Trophoblast cell (in vitro differentiated cells and primary cell): ENCODE results near the gene YJEFN3.

Source experiments
- DNase-seq, 2 donors: peaks; one replicate each; pipeline ENCODE4 v3.0.0-alpha.2; 2016
- H2AFZ ChIP-seq: 2 replicates; pipeline ENCODE4 v1.6.1; 2013; ENCODE audit warnings: low read length, moderate library complexity, mild to moderate bottlenecking; ENCODE audit not compliant: insufficient read depth, poor library complexity
- H2AK5ac ChIP-seq: 2 replicates; pipeline ENCODE4 v1.6.1; 2013; ENCODE audit warnings: mild to moderate bottlenecking, low read length
- H2BK120ac ChIP-seq: 2 replicates; pipeline ENCODE4 v1.6.1; 2013; ENCODE audit warnings: low read length, mild to moderate bottlenecking, moderate library complexity; ENCODE audit not compliant: insufficient read depth, poor library complexity
- H2BK12ac ChIP-seq: 2 replicates; pipeline ENCODE4 v1.6.1; 2013; ENCODE audit warnings: mild to moderate bottlenecking, low read length, moderate library complexity
- H2BK5ac ChIP-seq: 2 replicates; pipeline ENCODE4 v1.6.1; 2013; ENCODE audit warnings: low read length, low read depth, moderate library complexity, mild to moderate bottlenecking; ENCODE audit not compliant: poor library complexity
- H3K14ac ChIP-seq: 2 replicates; pipeline ENCODE4 v1.6.1; 2013; ENCODE audit warnings: mild to moderate bottlenecking, low read length
- H3K18ac ChIP-seq: 2 replicates; pipeline ENCODE4 v1.6.1; 2013; ENCODE audit warnings: mild to moderate bottlenecking, low read length
- H3K23ac ChIP-seq: 2 replicates; pipeline ENCODE4 v1.6.1; 2013; ENCODE audit warnings: low read length
- H3K27ac ChIP-seq: 2 replicates; pipeline ENCODE4 v1.5.1; 2013; ENCODE audit warnings: low read depth, mild to moderate bottlenecking, inconsistent platforms, low read length, moderate library complexity
- H3K27me3 ChIP-seq: 2 replicates; pipeline ENCODE4 v1.6.1; 2013; ENCODE audit warnings: inconsistent platforms, mild to moderate bottlenecking, low read length, moderate library complexity; ENCODE audit not compliant: insufficient read depth
- H3K36me3 ChIP-seq, 2 experiments: 1 replicate in 1 of 2; 2 replicates in 1 of 2; pipeline ENCODE4 v1.6.1; 2013; ENCODE audit warnings: low read length in 2 of 2, mild to moderate bottlenecking in 2 of 2, moderate library complexity in 1 of 2; ENCODE audit not compliant: insufficient read depth in 2 of 2, control insufficient read depth in 1 of 2
- H3K4ac ChIP-seq: 2 replicates; pipeline ENCODE4 v1.6.1; 2013; ENCODE audit warnings: low read depth, mild to moderate bottlenecking, low read length, moderate library complexity
- H3K4me1 ChIP-seq, 2 experiments: 1 replicate in 1 of 2; 2 replicates in 1 of 2; pipeline ENCODE4 v1.6.1; 2013; ENCODE audit warnings: low read length in 2 of 2, mild to moderate bottlenecking in 2 of 2, moderate library complexity in 1 of 2; ENCODE audit not compliant: insufficient read depth in 2 of 2, control insufficient read depth in 1 of 2
- H3K4me2 ChIP-seq: 2 replicates; pipeline ENCODE4 v1.6.1; 2013; ENCODE audit warnings: inconsistent platforms, mild to moderate bottlenecking, low read length, moderate library complexity
- H3K4me3 ChIP-seq: 2 replicates; pipeline ENCODE4 v1.5.1; 2013; ENCODE audit warnings: mild to moderate bottlenecking, low read depth, low read length, inconsistent platforms
- H3K79me1 ChIP-seq: one replicate; pipeline ENCODE4 v1.6.1; 2013; ENCODE audit warnings: low read length
- H3K79me2 ChIP-seq: 2 replicates; pipeline ENCODE4 v1.6.1; 2013; ENCODE audit warnings: low read length, mild to moderate bottlenecking; ENCODE audit not compliant: control insufficient read depth, insufficient read depth, poor library complexity
- H3K9ac ChIP-seq: 2 replicates; pipeline ENCODE4 v1.6.1; 2013; ENCODE audit warnings: mild to moderate bottlenecking, low read length
- H3K9me3 ChIP-seq: 2 replicates; pipeline ENCODE4 v1.6.1; 2013; ENCODE audit warnings: low read depth, mild to moderate bottlenecking, control low read depth, inconsistent platforms, low read length; ENCODE audit not compliant: insufficient read depth
- H4K12ac ChIP-seq: 2 replicates; pipeline ENCODE4 v1.6.1; 2013; ENCODE audit warnings: low read depth, mild to moderate bottlenecking, low read length, moderate library complexity
- H4K8ac ChIP-seq: 2 replicates; pipeline ENCODE4 v1.6.1; 2013; ENCODE audit warnings: low read depth, mild to moderate bottlenecking, low read length, moderate library complexity
- H4K91ac ChIP-seq: one replicate; pipeline ENCODE4 v1.6.1; 2013; ENCODE audit warnings: low read depth, mild to moderate bottlenecking, low read length, moderate library complexity
- WGBS: extraction: QIAGEN DNeasy Blood & Tissue Kit; methylation state at CpG from one replicate; pipeline ENCODE4 v1.1.7; 2013; ENCODE audit warnings: missing lambda C conversion rate; ENCODE audit not compliant: insufficient read length, insufficient coverage; ENCODE audit errors: extremely low coverage; 5-methylcytosine and 5-hydroxymethylcytosine counted together

Gene YJEFN3

DNA sequence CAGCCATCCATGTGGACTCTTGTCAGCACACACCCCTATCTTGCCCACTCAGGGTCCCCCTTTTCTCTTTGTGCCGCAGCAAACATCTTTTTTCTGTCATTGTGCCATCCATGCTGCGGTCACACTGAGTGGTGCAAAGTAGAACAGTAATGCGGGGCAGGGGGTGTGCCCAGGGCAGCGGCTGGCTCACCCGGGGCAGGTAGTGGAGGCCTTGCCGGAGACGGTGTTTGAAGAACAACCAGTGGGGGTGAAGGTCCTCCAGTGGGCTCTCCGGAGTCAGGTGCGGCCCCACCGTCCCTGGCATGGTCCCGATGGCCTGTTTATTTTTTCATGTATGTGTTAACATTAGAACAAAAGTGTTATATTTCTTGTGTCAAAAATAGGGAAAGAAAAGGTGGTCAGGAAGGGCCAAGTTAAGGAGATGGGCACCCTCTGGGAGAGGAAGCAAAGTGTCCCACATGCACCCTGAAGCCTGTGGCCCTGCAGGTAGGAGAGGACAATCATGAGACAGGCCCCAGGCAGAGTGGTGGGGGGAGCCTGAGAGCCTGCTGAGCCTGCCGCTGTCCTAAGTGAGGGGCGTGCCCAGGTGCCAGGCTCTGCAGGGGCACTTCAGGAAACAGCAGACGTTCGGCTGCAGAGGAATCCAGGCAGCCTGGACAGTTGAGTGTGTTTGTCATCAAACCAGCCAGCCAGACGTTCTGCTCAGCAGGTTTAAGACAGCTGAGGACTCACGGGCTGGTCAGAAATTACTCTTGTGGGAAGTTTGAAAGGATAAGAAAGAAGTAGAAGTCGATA lies 25.7 kb upstream of the YJEFN3 start:
- no peak overlapping the region for H3K4me3 ChIP-seq
- H4K91ac ChIP-seq: no peak overlapping the region
- H4K12ac ChIP-seq: no peak overlapping the region
- no peak overlapping the region for H2AFZ ChIP-seq
- no peaks in the 10 kb centered on the region for H3K79me1 ChIP-seq
- H2AK5ac ChIP-seq: no peak overlapping the region
- H3K18ac ChIP-seq: no peak overlapping the region
- H3K9ac ChIP-seq: no peak overlapping the region
- no peaks in the 10 kb centered on the region for H3K79me2 ChIP-seq
- H3K27ac ChIP-seq: no peak overlapping the region
- no peak overlapping the region for H3K23ac ChIP-seq
- no peak for DNase-seq
- peaks cover 1% of the 10 kb centered on the region for H3K9me3 ChIP-seq
- H3K4me2 ChIP-seq: no peak overlapping the region
- H3K14ac ChIP-seq: no peak overlapping the region
- H4K8ac ChIP-seq: no peak overlapping the region
- H2BK5ac ChIP-seq: no peak overlapping the region
- no peaks in the 10 kb centered on the region for H3K4me1 ChIP-seq
- H2BK120ac ChIP-seq: no peak overlapping the region
- peaks cover 87 to 94% of the 10 kb centered on the region in 2 experiments for H3K36me3 ChIP-seq
- H3K27me3 ChIP-seq: no peaks in the 10 kb centered on the region
- no peak overlapping the region for H2BK12ac ChIP-seq
- no CpG with 5 or more reads among the region's 18 CpGs for WGBS
- H3K4ac ChIP-seq: no peak overlapping the region

DNA sequence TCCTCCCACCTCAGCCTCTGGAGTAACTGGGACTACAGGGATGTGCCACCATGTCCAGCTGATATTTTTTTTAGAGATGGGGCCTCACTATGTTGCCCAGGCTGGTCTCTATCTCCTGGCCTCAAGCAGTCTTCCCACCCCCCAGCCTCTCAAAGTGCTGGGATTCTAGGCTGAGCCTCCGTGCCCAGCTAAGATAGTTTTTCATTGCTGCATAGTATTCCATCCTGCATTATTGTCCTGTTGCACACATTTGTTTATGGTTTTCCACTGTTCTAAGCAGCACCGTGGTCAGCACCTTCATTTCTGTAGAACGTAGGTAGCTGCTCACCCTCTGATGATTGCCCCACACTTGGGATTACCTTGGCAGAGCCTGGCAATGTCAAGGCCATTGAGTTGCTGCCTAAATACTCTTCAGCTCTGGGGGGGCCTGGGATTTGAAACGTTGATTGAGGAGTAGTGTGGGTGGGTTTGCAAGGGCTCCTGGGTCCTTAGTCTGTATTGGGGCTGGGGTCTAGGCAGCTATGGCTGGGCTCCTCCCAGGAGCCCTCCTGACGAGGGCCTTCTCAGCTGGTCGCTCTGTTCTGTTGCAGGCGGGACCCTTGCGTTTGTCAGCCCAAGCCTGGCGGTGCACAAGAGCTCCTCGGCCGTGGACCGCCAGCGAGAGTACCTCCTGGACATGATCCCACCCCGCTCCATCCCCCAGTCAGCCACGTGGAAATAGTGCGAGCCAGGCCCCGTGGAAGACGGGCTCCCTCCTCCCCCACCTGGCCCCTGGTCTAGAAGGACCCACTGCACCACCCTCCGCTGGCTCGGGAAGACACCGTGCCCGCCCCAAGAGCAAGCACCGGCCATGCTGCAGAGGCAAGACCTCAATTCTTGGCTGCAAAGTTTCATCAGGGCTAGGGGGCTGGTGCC lies 23.7 kb upstream of the YJEFN3 start:
- Histone ChIP-seq H3K4me2 (no peak overlapping the region), H3K36me3 (peaks cover 74 to 77% of the 10 kb centered on the region in 2 experiments), H4K12ac (no peak overlapping the region), H3K4ac (no peak overlapping the region), H3K9me3 (peaks cover 1% of the 10 kb centered on the region), H3K18ac (no peak overlapping the region), H3K79me1 (no peaks in the 10 kb centered on the region), H2BK12ac (no peak overlapping the region), H3K27me3 (no peaks in the 10 kb centered on the region), H4K91ac (no peak overlapping the region), H2AFZ (no peak overlapping the region), H3K79me2 (no peaks in the 10 kb centered on the region), H3K14ac (no peak overlapping the region), H3K4me1 (no peaks in the 10 kb centered on the region), H3K27ac (no peak overlapping the region), H3K4me3 (no peak overlapping the region), H2AK5ac (no peak overlapping the region), H2BK120ac (no peak overlapping the region), H3K9ac (no peak overlapping the region), H4K8ac (no peak overlapping the region), H2BK5ac (no peak overlapping the region), H3K23ac (no peak overlapping the region)
- no CpG with 5 or more reads among the region's 23 CpGs for whole genome bisulfite sequencing
- no peak for DNase-seq

DNA sequence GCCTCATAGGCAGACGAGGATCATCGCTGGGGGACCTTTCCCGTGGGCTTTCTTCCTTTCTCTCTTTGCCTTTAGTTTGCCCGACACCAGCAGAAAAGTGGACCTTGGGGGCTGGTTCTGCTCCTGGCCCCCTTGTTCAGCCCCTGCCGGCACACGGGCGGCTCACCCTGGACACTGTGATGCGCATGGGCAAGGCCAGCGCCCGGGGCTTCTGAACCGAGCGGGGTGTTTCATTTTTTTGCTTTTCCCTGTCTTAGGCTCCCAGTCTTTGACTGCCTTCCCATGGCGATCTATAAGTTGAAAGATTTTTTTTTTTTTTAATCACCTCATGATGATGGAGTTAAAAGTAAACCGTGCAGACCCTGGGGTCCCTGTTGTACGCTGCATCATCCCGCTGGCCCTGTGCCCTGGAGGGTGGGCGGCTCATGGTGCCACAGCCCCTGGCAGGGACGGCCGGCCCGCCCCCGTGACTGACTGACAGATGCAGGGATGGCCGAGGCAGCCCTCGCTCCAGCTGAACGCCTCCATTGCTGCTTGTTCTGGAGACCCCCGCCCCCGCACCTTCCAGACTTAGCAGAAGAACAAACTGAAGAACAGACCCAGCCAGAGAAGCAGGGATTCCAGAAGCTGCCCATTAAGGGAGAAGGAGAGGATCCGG lies 22.9 kb upstream of the YJEFN3 start:
- Histone ChIP-seq H2AFZ (no peak overlapping the region), H3K79me1 (no peaks in the 10 kb centered on the region), H2BK12ac (no peak overlapping the region), H3K14ac (no peak overlapping the region), H3K9ac (no peak overlapping the region), H3K23ac (no peak overlapping the region), H3K27me3 (no peaks in the 10 kb centered on the region), H2AK5ac (no peak overlapping the region), H3K79me2 (no peaks in the 10 kb centered on the region), H3K4me2 (no peak overlapping the region), H3K36me3 (peaks cover 67 to 70% of the 10 kb centered on the region in 2 experiments), H2BK5ac (no peak overlapping the region), H4K12ac (no peak overlapping the region), H3K18ac (no peak overlapping the region), H4K91ac (no peak overlapping the region), H2BK120ac (no peak overlapping the region), H3K4me1 (no peaks in the 10 kb centered on the region), H3K27ac (no peak overlapping the region), H3K4me3 (no peak overlapping the region), H4K8ac (no peak overlapping the region), H3K4ac (no peak overlapping the region), H3K9me3 (no peaks in the 10 kb centered on the region)
- no peak for DNase-seq
- no CpG with 5 or more reads among the region's 27 CpGs for WGBS

DNA sequence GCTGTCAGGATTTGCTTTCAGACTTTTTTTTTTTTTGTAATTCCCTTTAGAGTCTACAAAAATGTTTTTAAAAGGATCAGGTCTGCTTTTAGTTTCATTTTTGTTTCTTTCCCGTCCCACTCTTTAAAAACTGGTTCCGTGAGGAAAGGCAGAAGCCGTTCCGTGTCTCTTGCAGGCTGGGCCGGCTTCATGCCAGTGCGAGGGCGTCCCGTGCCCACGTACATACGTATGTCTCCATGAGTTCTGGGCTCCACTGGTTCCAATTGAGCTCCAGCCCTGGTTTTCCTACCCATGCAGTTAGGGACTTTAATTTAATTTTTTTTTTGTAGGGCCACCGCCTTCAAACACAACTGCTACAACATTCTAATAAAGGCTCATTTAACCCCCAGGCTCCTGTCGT lies 22.1 kb upstream of the YJEFN3 start:
- H3K27me3 ChIP-seq: no peaks in the 10 kb centered on the region
- no peaks in the 10 kb centered on the region for H3K9me3 ChIP-seq
- no peak overlapping the region for H3K27ac ChIP-seq
- H3K4me1 ChIP-seq: no peaks in the 10 kb centered on the region
- no peak overlapping the region for H3K18ac ChIP-seq
- DNase-seq: no peak
- H2BK12ac ChIP-seq: no peak overlapping the region
- H4K8ac ChIP-seq: no peak overlapping the region
- H2AFZ ChIP-seq: no peak overlapping the region
- H3K79me2 ChIP-seq: no peaks in the 10 kb centered on the region
- H2BK120ac ChIP-seq: no peak overlapping the region
- no peak overlapping the region for H4K91ac ChIP-seq
- no CpG with 5 or more reads among the region's 12 CpGs for WGBS
- no peak overlapping the region for H3K4me2 ChIP-seq
- H3K14ac ChIP-seq: no peak overlapping the region
- H3K4me3 ChIP-seq: no peak overlapping the region
- H3K9ac ChIP-seq: no peak overlapping the region
- H3K79me1 ChIP-seq: no peaks in the 10 kb centered on the region
- H2BK5ac ChIP-seq: no peak overlapping the region
- H2AK5ac ChIP-seq: no peak overlapping the region
- H3K4ac ChIP-seq: no peak overlapping the region
- H4K12ac ChIP-seq: no peak overlapping the region
- H3K23ac ChIP-seq: no peak overlapping the region
- peaks cover 60 to 62% of the 10 kb centered on the region in 2 experiments for H3K36me3 ChIP-seq
